Activated CD8-positive, alpha-beta memory T cell treated with anti-CD3 and anti-CD28 coated beads, Interleukin-2, amount 50 U/mL, for 1 hour (primary cell): ENCODE results near the gene CAPN13.
A peak's percentile ranks its signal among the peaks of the same experiment; 100 is the strongest.

Experiments used
- DNase-seq: peaks from one replicate; pipeline ENCODE4 v3.0.0-alpha.2; 2020; ENCODE audit errors: extremely low read depth

The CAPN13 gene

GRCh38 chr2:30730736-30731647 is 76.3 kb downstream of the CAPN13 start:
- DNase-seq: no peak

- no peak for DNase-seq
Observed at GRCh38 chr2:30729031-30729430, 78.2 kb downstream of the CAPN13 start.

- no peak for DNase-seq
Observed at GRCh38 chr2:30722936-30723725, 84.1 kb downstream of the CAPN13 start.

GRCh38 chr2:30721668-30722647 is 85.3 kb downstream of the CAPN13 start:
- no peak for DNase-seq

GRCh38 chr2:30721241-30721640 is 86.0 kb downstream of the CAPN13 start:
- DNase-seq: no peak

GRCh38 chr2:30717081-30717650 is 90.1 kb downstream of the CAPN13 start:
- DNase-seq: no peak

- no peak for DNase-seq
Observed at GRCh38 chr2:30716123-30716900, 90.9 kb downstream of the CAPN13 start.

- no peak for DNase-seq
Observed at GRCh38 chr2:30714811-30715709, 92.2 kb downstream of the CAPN13 start.

- DNase-seq: no peak
Observed at GRCh38 chr2:30713698-30714097, 93.5 kb downstream of the CAPN13 start.

GRCh38 chr2:30711646-30712085 is 95.6 kb downstream of the CAPN13 start:
- DNase-seq: peak; percentile 56

GRCh38 chr2:30710461-30710860 is 96.8 kb downstream of the CAPN13 start:
- no peak for DNase-seq

- DNase-seq: no peak
Observed at GRCh38 chr2:30710016-30710415, 97.2 kb downstream of the CAPN13 start.

GRCh38 chr2:30709516-30709915 is 97.7 kb downstream of the CAPN13 start:
- DNase-seq: no peak

- DNase-seq: no peak
Observed at GRCh38 chr2:30708491-30709290, 98.6 kb downstream of the CAPN13 start.

- no peak for DNase-seq
Observed at GRCh38 chr2:30707304-30707903, 99.8 kb downstream of the CAPN13 start.

- DNase-seq: peak; percentile 23
Observed at GRCh38 chr2:30706534-30707303, 100.5 kb downstream of the CAPN13 start.
